Kasumi-1 (cell line): ENCODE measurements around the gene DDX23.
"Not testable (repeated sequence)": the region's sequence is repeated elsewhere in the genome, so short reads cannot be mapped to it uniquely, and the experiment has no call there.

Experiments used
- DNase-seq, 2 experiments: peaks; one replicate each; lab custom pipeline; 2025; lab: John Stamatoyannopoulos, UW

Gene DDX23

DNA sequence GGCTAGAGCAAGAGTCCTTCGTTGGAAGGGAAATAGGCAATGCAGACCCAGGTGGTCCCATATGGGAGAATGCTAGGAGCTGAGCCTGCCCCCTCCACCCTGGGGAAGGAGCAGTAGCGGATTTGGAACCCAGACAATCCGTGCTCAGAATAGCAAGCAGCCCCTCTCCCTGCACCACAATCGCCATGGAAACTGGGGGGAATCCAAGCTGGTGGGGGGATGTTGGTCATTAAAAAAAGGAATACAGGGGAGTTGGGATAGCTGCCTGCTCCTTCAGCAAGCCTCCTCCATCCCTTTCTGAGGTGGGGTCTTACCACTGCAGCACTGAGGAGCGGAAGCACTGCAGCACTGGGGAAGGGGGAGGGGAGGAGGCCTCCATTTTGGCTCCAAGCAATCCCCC lies 10.8 kb upstream of the DDX23 start:
- DNase-seq: no peak

DNA sequence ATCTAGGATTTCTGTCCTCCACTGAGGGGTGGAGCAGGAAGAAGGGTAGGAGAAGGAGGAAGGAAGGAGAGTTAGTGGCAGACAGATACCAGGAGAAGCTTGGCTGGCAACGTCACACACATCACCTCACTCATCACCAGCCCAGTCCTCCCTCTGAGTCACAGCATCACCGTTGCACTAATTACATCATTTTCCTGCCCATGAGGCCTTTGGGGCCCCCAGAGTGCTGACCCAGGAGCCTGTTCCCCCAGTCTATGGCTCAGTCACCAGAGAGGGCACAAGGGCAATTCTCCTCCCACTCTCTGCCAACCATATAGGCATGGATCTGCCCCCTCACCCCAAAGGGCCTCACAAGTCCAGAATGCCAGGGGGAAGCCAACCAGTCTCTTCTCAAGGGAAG lies 9.1 kb upstream of the DDX23 start:
- no peak for DNase-seq

DNA sequence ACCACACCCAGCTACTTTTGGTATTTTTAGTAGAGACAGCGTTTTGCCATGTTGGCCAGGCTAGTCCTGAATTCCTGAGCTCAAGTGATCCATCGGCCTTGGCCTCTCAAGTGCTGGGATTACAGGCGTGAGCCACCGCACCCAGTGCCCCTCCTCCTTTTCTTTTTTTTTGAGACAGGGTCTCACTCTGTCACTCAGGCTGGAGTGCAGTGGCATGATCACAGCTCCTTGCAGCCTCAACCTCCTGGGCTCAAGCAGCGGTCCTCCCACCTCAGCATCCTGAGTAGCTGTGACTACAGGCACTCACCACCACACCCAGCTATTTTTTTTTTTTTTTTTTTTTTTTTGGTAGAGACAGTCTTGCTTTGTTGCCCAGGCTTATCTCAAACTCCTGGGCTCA lies 8.3 kb upstream of the DDX23 start:
- DNase-seq: not testable (repeated sequence)

DNA sequence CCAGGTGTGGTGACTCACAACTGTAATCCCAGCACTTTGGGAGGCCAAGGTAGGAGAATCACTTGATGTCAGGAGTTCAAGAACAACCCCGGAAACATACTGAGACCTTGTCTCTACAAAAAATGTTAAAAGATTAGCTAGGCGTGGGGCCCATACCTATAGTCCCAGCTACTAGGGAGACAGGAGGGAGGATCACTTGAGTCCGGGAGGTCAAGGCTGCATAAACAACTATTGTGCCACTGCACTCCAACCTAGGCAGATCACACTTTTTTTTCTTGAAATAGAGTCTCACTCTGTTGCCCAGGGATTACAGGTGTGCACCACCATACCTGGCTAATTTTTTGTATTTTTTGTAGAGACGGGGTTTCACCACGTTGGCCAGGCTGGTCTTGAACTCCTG lies 7.6 kb upstream of the DDX23 start:
- DNase-seq: no peak

DNA sequence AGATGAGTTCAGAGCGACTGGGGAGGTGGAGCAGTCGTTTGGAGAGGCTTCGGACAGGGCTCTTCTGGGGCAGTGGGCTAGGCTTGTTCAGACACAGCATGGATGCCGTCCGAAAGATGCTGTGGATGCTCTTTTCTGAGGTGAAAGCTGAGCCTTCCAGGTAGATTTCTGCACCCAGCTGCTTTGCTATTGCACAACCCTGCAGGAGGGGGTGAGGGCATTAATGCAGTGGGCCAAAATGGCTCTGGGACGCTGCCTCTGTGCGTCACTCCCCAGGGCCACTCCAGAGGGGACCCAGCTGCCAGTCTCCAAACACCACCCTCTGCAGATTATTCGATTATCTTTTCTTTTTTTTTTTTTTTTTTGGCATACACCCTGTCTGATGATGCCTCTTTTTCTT lies 6.1 kb upstream of the DDX23 start:
- no peak for DNase-seq

DNA sequence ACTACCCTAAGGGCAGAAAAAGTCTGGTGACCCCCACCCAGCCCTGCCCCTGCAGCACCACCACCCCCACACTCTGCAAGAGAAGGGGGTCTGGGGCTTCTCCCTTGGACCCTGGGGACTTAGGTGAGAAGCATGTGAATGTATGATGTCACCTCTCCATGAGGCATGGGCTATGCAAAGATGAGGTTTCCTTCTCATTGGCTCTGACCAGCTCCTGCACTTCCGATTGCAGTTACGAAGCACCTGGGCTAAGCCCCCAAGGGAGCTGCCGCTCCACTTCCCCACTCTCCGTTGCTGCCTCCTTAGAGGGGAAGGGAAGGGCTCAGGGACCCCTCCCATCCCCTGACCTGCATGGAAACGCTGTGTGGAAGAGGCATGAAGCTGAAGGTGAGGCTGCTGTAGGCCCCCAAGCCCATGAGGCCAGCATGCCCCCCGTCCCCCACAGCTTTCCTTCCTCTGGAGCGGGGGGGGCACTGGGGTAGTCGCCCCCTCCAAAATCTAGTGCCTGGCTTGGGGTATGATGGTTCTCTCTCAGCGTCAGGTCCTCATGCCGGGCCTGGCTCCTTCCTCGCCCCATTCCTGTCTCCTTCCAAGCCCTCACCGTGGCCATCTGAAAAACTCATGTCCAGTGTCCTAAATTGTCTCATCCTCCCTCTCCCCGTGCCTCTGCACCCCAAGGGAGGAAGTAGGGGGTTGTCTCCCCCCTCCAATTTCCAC lies 5.5 kb upstream of the DDX23 start:
- no peak for DNase-seq

DNA sequence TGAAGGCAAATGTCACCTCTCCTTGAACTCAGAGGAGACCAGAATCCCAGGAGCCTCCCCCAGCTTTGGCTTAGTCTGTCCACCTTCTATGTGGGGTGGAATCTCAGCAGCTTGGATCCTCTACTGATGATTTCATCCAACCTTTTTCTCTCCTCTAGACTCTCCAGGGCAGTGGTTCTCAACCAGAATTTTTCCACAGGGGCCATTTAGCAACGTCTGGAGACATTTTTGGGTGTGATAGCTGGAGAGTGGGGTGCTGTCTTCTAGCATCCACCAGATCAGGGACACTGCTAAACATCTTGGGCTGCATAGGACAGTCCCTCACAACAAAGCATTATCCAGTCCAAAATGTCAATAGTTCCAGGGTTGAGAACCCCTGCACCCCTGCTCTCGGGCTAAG lies 4.4 kb upstream of the DDX23 start:
- DNase-seq: no peak

DNA sequence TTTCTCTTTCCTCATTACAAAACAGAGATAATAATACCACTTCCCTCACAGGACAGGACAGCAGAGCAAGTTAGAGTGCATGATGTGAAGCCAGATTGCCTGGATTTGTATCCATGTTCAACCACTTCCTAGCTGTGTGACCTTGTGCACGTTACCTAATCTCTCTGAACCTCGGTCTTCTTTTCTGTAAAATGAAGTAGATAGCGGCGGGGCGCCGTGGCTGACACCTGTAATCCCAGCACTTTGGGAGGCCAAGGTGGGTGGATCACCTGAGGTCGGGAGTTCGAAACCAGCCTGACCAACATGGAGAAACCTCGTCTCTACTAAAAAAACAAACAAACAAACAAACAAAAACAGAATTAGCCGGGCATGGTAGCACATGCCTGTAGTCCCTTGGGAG lies 3.0 kb upstream of the DDX23 start:
- DNase-seq: not testable (repeated sequence)

DNA sequence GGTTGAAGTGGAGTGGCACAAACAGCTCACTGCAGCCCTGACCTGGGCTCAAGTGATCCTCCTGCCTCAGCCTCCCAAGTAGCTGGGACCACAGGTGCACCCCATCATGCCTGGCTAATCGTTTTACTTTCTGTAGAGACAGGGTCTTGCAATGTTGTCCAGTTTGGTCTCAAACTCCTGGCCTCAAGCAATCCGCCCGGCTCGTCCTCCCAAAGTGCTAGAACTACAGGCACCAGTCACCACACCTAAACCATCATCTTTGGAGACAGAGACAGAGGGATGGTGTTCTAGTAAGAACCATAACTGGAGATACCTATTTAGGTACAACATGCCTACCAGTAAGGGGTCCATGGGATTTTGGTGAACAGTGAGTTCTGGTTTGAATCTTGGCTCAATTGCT lies 2.5 kb upstream of the DDX23 start:
- no peak for DNase-seq

DNA sequence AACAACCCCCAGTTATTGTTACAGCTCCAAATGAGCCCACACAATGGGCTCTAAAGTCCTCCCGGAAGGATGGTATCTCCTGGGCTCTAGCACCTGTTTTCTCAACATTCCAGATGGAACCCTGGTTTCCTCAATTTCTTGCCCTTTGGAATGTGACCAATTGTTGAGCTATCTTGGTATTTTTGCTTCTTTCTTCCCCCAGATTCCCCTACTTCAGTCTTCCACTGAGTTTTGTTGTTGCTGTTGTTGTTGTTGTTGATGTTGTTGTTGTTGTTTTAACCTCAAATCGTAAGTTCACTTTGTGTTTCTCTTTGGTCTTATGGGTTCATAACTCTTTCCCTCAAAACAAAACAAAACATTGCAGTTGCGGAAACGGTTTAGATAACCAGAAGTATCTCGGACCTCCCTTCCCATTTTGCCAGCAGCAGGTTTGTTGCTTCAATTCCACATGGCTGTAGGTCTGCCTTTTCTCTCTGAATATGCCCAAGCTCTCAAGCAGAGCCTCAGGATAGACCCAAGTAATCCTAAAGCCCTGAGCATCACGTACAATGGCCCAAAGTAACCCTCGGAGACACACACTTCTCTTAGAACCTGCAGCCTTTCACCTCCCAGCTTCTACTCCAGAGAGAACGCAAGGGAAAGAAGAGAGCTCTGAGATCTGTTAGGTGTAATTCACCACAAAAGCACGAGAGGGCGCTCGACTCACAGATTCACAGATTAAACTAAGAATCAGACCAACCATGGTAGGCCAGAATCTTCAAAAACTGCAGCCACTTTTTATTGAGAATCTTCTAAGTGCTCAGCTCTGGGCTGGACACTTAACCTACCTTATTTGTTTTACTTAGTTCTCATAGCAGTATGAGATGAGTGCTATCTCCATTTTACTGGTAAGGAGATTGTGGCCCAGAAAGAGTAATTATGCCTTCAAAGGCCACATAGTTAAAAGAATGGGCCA lies 1.0 kb upstream of the DDX23 start:
- peak; percentile 90 to 92 for DNase-seq

DNA sequence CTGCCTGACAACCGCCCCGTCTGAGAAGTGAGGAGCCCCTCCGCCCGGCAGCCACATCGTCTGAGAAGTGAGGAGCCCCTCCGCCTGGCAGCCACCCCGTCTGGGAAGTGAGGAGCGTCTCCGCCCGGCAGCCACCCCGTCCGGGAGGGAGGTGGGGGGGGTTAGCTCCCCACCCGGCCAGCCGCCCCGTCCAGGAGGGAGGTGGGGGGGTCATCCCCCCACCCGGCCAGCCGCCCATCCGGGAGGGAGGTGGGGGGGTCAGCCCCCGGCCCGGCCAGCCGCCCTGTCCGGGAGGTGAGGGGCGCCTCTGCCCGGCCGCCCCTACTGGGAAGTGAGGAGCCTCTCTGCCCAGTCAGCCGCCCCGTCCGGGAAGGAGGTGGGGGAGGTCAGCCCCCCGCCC lies 9.9 kb downstream of the DDX23 start:
- DNase-seq: not testable (repeated sequence)

DNA sequence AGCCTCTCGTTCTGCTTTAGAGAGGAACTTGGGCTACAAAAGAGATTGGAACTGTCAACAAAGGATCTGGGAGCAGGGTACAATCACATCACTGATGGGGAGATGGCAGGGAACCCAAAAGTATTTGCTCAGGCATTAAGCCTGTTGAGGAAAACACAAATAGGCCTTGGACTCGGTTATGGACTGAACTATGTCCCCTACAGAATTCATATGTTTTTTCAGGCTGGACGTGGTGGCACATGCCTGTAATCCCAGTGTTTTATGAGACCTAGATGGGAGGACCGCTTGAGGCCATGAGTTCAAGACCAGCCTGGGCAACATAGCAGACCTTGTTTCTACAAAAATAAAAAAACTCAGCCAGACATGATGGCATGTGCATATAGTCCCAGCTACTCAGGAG lies 13.9 kb downstream of the DDX23 start:
- DNase-seq: no peak

DNA sequence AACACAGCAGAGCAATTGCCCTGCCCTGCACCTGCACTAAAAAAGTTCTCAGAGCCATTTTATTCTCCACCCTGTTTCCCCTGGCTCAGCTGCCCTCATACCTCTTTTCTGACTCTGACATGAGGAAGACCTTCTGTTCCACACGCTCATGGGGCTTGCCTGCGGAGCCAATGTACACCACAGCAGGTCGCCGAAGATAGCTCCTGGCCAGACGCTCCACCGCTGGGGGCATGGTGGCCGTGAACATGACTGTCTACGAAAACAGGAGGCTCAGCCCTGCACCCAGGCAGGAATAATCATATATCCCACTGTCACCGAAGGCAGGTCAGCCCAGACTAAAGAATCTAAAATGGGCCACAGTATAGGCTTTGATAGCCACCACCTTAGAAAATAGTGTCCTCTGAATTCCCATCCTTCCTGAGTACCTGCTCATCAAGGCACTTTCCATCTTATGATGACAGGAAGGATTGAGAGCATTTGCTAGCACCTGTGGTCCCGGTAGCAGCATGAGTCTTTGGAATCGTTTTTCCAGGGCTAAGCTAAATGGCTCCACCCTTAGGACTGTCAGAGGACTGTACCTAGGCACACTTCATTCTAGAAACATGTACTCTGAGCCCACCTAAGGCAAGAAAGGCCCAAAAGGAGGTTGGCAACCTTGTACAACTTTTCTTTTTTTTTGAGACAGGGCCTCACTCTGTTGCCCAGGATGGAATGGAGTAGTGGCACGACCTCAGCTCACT lies 19.5 kb downstream of the DDX23 start:
- no peak for DNase-seq

DNA sequence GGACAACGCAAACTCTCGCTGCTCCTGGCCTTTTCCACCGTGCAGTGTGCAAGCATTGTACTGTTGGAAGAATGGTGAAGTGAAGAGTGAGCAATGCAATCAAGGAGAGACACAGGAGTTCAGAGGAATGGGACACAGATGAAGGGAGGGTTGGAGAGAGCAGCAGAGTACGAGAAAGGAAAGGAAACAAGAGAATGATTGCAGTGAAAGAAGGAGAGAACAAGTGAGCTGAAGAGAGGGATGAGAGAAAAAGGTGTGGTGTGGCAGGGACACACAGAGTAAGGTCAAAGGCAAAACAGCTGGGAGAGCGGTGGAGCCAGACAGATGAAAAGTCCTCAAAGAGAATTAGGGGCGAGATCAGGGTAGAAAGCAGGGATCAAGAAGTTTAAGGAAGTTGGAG lies 20.7 kb downstream of the DDX23 start:
- DNase-seq: no peak

DNA sequence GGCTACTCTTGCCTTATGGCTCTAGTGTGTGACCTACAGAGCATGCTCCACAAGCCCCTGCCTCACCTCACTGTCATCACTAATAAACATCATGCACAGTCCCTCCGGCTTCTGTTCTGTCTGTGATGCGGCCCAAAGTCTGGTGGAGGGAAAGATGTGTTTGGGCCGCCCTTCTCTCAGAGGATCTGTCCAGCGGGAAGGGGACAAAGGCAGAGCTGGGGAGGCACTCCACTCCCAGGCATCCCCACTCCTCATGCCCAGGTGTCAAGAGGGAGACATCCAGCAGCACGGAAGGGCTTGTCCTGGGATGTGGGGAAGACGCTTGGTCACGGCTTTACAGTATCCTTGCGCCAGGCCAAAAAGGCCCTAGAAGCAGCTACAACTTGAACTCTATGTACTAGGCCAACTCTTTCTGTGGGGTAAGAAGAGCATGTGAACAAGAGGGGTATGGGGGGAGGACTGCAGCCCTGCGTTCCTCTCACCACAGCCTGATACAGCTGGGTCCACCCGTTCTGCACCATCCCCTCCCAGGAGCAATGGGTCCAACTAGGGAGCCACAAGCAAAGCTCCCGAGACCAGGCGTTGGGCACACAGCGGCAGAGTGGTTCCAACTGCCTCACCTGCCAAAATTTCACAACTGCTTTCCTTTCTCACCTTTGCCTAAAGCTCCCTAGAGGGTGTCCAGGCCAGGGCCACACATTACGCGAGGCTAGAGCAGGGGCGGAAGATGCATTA lies 23.0 kb downstream of the DDX23 start:
- no peak for DNase-seq

DNA sequence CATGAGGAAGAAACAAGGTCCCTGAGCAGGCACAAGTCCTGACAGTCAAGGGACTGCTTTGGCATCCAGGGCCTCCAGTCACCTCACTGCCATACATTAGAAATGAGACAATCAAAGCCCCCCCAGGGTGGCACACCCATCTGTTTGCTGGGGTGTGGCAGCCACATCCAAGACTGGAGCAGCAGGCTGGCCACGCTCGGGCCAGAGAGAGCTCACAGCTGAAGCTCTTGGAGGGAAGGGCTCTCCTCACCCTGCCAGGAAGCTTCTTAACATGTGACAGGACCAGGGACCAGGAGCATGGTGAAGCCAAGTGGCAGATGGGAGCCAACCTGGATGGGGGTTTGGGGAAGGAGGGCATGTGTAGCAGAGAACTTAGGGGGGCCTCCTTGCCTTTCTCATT lies 23.7 kb downstream of the DDX23 start:
- no peak for DNase-seq

DNA sequence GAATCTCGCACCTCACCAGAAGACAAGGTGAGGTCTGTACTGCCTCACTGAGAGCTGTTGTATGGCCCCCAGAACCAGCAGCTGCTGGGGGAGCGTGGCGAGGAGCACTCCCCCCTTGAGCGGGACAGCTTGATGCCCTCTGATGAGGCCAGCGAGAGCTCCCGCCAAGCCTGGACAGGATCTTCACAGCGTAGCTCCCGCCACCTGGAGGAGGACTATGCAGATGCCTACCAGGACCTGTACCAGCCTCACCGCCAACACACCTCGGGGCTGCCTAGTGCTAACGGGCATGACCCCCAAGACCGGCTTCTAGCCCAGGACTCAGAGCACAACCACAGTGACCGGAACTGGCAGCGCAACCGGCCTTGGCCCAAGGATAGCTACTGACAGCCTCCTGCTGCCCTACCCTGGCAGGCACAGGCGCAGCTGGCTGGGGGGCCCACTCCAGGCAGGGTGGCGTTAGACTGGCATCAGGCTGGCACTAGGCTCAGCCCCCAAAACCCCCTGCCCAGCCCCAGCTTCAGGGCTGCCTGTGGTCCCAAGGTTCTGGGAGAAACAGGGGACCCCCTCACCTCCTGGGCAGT lies 24.4 kb downstream of the DDX23 start:
- no peak for DNase-seq

DNA sequence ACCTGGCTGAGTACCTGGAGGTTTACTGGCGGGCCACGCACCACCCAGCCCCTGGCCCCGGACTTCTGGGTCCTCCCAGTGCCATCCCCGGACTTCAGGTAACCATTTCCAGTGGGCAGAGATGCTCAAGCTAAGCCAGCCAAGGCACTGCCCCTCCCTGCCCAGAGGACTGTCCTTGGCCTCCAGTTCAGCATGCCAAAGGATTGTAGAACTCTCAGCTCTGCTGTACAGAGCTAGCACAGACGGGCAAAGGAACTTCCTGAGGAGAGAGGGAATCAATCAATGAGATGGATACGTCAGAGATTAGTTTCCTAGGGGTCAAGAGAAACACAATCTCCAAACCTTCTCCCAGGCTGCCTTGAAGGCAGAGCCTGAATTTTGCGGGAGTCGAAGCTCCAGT lies 24.9 kb downstream of the DDX23 start:
- DNase-seq: no peak

DNA sequence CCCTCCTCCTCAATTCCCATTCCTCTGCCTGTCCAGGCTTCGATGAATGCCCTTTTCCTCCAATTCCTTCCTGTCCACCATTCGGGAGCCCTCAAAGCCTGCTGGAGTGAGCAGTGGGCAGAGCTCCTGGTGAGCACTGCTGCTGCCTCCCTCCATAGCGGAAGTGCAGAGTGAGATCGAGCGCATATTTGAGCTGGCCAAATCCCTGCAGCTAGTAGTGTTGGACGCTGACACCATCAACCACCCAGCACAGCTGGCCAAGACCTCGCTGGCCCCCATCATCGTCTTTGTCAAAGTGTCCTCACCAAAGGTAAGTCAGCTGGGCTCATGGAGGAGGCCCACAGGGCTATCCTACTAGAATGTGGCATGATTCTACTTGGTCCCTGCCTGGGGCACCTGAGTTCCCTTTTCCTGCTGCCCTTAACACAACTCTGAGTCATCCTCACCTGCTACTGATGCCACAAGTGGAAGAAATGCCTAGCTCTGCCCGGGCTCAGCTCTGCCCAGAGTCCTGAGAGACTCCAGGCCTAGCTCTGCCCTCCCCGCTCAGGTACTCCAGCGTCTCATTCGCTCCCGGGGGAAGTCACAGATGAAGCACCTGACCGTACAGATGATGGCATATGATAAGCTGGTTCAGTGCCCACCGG lies 25.6 kb downstream of the DDX23 start:
- no peak for DNase-seq

DNA sequence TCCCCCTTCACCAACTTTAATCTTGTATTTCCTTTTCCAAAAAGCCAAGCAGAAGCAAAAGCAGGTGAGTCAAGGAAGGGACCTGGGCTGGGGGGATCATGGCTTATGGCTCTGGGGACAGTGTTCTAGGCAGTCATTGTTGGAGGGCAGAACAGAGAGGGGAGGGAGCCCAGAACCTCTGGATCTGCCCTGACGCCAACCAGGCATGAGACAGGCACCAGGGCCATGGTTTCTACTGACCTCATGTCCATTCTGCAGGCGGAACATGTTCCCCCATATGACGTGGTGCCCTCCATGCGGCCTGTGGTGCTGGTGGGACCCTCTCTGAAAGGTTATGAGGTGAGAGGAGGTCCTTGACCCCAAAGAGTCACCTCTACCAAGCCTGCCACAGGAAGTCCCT lies 27.1 kb downstream of the DDX23 start:
- DNase-seq: no peak

DNA sequence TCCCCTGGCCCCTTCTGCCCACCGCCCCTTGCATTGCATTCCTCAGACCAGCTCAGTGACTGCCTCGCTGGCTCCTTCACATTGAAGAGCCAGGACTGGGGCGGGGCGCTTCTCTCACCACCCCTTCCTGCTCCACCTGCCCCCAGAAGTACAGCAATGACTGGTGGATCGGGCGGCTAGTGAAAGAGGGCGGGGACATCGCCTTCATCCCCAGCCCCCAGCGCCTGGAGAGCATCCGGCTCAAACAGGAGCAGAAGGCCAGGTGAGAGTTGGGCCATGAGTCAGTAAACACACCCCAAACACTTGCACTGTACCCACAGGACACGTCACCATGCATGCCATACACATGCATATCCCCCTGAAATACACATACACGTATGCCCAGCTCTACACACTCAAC lies 27.9 kb downstream of the DDX23 start:
- DNase-seq: no peak
